ENCODE data around the gene NINJ2.

DNA sequence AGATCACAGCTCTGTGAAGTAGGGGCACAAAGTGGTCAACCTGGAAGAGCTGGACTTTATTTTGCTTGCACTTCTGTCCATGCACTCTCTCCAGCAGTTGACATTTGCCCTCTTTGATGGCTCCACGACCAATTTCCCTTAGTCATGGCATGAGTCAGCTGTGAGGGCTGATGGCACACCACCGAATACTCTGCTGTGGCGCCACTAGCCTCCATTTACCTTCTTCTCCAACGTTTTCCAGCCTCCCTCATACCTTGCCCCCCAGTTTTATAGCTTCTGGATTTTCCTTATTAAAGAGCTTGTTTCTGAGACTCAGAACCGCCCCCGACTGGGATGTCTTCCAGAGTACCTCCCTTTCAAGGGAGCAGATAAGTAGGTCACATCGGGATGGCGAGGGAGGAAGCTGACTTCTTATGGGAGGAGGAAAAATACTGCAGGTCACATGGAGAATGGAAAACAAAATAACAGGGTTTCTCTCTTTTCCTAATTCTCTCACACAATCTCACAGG is 17.6 kb downstream of the NINJ2 start:
- no peak for TF ChIP-seq CTCF (IDR thresholded peaks at IDR 0.05)
- no peak for TF ChIP-seq POLR2A (IDR thresholded peaks at IDR 0.05)
